NCI-H2029 treated with DMSO at 0.1 percent for 48 hours (cell line): ENCODE results near the gene ITIH5.

Experiments
- DNase-seq: peaks from one replicate; lab custom pipeline; 2025; lab: John Stamatoyannopoulos, UW

Gene ITIH5

GRCh38 chr10:7626283-7626682 is 40.5 kb downstream of the ITIH5 start:
- DNase-seq, result no peak

- no peak for DNase-seq
These were observed 40.9 kb downstream of the ITIH5 start for GRCh38 chr10:7625836-7626235.

GRCh38 chr10:7625009-7625408 is 41.8 kb downstream of the ITIH5 start:
- no peak for DNase-seq

- no peak for DNase-seq
These were observed 43.8 kb downstream of the ITIH5 start for GRCh38 chr10:7622969-7623368.

GRCh38 chr10:7618461-7618860 is 48.3 kb downstream of the ITIH5 start:
- DNase-seq, result no peak

- no peak for DNase-seq
These were observed 54.9 kb downstream of the ITIH5 start for GRCh38 chr10:7611909-7612308.

GRCh38 chr10:7610651-7611389 is 55.9 kb downstream of the ITIH5 start:
- no peak for DNase-seq

- DNase-seq, result no peak
These were observed 56.7 kb downstream of the ITIH5 start for GRCh38 chr10:7610026-7610425.

GRCh38 chr10:7609556-7609955 is 57.2 kb downstream of the ITIH5 start:
- DNase-seq, result no peak

GRCh38 chr10:7608001-7608400 is 58.8 kb downstream of the ITIH5 start:
- DNase-seq, result no peak

- DNase-seq, result no peak
These were observed 59.8 kb downstream of the ITIH5 start for GRCh38 chr10:7606951-7607404.

- no peak for DNase-seq
These were observed 61.0 kb downstream of the ITIH5 start for GRCh38 chr10:7605565-7606295.

- DNase-seq, result no peak
These were observed 65.6 kb downstream of the ITIH5 start for GRCh38 chr10:7601023-7601656.

GRCh38 chr10:7598771-7599170 is 68.0 kb downstream of the ITIH5 start:
- no peak for DNase-seq

GRCh38 chr10:7596356-7596755 is 70.4 kb downstream of the ITIH5 start:
- no peak for DNase-seq

- no peak for DNase-seq
These were observed 72.9 kb downstream of the ITIH5 start for GRCh38 chr10:7593905-7594304.

GRCh38 chr10:7593063-7593462 is 73.7 kb downstream of the ITIH5 start:
- DNase-seq, result no peak

GRCh38 chr10:7592627-7593026 is 74.1 kb downstream of the ITIH5 start:
- no peak for DNase-seq

GRCh38 chr10:7590271-7590670 is 76.5 kb downstream of the ITIH5 start:
- no peak for DNase-seq

GRCh38 chr10:7589748-7590147 is 77.0 kb downstream of the ITIH5 start:
- DNase-seq, result no peak

- no peak for DNase-seq
These were observed 78.9 kb downstream of the ITIH5 start for GRCh38 chr10:7587865-7588188.

GRCh38 chr10:7587168-7587864 is 79.5 kb downstream of the ITIH5 start:
- DNase-seq, result no peak

- no peak for DNase-seq
These were observed 81.5 kb downstream of the ITIH5 start for GRCh38 chr10:7585228-7585627.
